Activated CD8-positive, alpha-beta T cell treated with anti-CD3 and anti-CD28 coated beads, Interleukin-2, amount 10 ng/mL, durations not matched to agents 7 days and 5 days (primary cell): ENCODE results near the gene TMEM17. TPM values are rescaled to one million over a fixed set of nuclear protein-coding genes. Genes with fewer than 3 reads are reported as not detected.

Source experiments
- total RNA-seq, 2 experiments: library from RNA; stranded (reverse); gene quantifications; one replicate each; pipeline ENCODE4 v1.2.3, GENCODE V29; 2021

The TMEM17 gene
- total RNA-seq, 2 experiments from 2014 or later: not detected

Other genes starting within 250 kb of the TMEM17 start
- 10 to 100 TPM; 23.4 to 26.3 TPM for gene EHBP1, start 199.5 kb upstream of the TMEM17 start, total RNA-seq